Right forelimb (tissue), 1 donor: ENCODE measurements around the gene MAPKAPK3.
A peak's percentile ranks its signal among the peaks of the same experiment; 100 is the strongest.

Source experiments
- DNase-seq: peaks from one replicate; pipeline ENCODE4 v3.0.0-alpha.2; 2018

MAPKAPK3 gene

DNA sequence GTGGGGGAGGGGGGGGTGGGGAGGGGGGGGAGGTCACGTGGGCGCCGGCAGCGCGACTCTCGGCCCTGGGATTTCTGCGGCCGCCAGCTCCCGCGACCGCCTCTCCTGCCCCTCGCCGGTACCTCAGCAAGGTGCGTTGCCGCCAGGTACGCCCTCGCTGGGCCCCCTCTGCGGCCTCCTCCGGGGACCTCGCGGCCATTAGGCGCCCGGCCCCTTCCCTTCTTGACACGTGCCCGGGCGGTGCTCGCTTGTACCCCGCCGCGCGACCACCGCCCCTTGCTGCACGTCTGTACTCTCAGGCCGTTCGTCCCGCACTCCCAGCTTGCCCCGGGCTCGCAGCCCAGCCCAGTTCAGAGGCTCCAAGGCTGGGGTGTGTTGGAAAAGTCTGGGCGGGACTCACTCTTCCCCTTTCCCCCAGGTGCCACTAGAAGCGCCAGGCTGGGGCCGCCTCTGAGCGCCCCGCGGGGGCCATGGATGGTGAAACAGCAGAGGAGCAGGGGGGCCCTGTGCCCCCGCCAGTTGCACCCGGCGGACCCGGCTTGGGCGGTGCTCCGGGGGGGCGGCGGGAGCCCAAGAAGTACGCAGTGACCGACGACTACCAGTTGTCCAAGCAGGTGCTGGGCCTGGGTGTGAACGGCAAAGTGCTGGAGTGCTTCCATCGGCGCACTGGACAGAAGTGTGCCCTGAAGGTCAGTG is at the start of gene MAPKAPK3:
Gene MAPKAPK3, plus strand, starts transcription at position 56 of the 696 bp plus-strand sequence. Its CDS starts 415 bp downstream, at position 471.
- peak; percentile 79 for DNase-seq

DNA sequence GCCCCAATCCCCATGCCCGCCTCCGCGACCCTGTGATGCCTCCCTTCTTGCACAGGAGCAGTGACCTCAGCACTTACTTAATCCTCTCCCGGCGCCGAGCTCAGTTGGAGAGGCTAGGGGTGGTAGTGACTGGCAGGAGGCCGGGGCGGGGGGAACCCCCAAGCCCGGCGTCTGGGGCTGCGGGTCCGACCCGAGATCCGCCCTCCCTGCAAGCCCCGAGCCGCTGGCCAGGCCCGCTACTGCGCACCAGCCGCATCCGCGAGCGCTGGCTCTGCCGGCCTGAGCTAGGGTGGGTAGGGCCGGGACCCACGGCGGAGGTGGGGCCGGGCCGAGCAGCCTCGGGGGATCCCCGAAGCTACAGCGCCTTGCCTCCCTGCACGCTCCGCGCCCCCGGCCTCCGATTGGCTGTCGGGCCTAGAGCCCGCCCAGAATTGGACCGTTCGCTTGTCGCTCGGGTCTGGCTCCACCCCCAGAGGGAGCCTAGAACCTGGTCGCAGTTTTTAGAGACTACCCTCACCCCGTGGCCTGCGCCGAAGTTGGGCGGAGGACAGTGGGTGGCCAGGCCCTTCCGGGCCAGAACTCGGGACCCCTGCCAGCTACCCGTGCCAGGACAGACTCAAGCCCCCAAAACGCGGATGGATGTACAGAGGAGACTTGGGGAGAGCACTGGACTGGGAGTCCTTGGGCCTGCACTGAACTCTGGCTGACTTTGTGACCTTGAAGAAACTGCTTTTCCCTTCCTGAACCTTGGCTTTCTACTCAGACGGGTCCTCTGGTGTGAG is 49.4 kb upstream of the MAPKAPK3 start, which contains the start of gene C3orf18:
Gene C3orf18, minus strand, starts transcription at position 362 of the 782 bp plus-strand sequence. CDS start 2,048 bp downstream, outside the sequence.
- DNase-seq, result peak; percentile 91

DNA sequence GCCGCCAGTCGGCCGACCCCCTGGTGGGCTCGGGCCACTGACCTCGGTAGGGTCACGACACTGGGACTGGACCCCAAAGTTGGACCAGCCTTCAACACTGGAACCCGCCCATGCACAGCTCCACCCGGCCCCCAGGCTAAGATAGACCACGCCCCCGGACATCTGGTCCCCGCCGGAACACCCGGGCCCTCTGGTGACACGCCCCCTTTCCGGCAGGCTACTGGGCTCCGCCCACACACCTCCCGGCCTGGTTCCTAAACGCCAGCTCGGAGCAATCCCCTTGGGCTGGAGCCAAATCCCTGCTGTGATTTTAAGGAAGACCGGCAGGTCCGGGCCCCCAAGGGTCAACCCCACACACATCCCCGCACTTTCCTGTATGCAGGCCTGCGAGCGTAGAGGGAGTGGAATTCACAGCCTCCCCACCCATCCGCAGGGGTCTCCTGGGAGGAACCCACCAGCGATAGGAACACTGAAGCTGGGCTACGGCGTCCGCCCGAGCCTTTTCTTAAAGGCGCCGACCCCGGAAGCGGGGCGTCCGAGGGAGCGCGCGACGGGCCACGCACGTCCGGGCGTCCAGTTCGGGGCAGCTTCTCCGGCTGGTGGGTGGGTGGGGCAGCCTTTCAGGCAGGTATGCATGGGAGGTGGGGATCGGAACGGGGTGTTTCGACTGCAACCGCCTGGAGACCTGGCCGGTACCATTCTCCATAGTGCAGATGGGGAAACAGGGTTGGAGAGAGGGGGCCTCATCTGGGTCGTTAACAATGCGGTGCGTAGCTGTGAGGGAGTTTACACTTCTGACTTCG is 47.8 kb upstream of the MAPKAPK3 start, which contains the start of gene HEMK1:
Gene HEMK1, plus strand, starts transcription at position 576 of the 803 bp plus-strand sequence. CDS start 1,583 bp downstream, outside the sequence.
- peak; percentile 97 for DNase-seq

GRCh38 chr3:50570508-50571279 is 46.3 kb upstream of the MAPKAPK3 start:
- no peak for DNase-seq

DNA sequence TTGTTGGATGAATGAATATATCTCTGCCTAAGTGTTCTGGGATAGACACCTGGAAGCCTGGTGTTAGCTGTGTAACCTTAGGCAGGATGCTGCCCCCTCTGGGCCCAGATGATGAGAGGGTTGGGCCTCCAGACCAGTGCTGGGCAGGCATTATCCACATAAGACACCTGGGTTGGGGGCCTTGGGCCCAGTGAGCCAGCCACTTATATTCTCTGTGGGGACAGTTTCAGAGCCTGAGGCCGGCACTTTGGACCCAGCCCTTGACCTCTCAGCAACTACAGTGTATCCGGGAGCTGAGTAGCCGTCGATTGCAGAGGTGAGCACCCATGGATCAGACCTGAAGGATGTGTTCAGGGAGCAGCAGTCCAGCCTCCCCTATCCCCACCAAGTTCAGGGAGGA is 45.5 kb upstream of the MAPKAPK3 start:
- no peak for DNase-seq

- peak; percentile 84 for DNase-seq
Measured at GRCh38 chr3:50572158-50572557, 44.8 kb upstream of the MAPKAPK3 start.

DNA sequence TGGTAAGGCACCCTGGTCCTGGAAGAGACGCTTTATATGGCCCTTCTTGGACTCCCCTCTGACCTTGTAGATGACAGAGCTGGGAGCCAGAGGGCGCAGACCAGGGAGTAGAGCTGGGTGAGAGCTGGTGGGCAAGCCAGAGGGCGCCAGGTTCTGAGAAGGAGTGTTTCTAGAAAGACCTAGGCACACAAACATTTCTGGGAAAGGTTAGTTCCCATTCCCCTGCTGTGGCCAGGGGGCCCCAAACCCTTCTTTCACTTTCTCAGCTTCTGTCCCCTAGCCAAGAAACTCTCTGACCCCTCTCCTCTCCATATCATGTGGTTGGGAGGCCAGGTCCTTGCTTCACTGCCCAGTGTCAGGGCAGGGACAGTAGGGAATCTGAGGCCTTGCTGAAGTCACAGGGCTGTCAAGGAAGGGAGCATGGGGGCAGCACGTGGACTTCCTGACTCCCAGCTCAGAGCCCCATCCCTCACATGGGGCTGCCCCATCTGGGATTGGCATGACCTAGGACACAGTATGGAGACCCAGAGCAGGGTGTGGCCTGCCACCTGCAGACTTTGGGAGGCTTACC is 44.1 kb upstream of the MAPKAPK3 start:
- no peak for DNase-seq

GRCh38 chr3:50573566-50574443 is 43.1 kb upstream of the MAPKAPK3 start:
- DNase-seq, result no peak

- DNase-seq, result no peak
Measured at GRCh38 chr3:50574444-50574831, 42.5 kb upstream of the MAPKAPK3 start.

DNA sequence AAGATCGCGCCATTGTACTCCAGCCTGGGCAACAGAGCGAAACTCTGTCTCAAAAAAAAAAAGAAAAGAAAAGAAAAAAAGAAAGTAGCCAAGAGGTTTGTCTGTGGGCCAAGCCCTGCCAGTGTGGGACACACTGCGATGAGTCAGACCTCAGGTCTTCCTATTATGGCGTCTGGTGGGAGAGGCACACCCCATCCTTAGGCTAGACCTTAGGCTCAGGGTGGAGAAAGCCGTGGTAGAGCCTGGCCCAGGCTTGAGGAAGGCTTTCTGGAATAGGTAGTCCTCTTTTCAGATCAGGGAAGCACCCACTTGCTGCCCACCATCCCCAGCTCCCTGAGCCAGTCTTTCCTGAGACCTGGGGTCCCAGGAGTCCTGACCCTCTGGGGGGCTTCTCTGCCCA is 41.6 kb upstream of the MAPKAPK3 start:
- DNase-seq, result no peak

DNA sequence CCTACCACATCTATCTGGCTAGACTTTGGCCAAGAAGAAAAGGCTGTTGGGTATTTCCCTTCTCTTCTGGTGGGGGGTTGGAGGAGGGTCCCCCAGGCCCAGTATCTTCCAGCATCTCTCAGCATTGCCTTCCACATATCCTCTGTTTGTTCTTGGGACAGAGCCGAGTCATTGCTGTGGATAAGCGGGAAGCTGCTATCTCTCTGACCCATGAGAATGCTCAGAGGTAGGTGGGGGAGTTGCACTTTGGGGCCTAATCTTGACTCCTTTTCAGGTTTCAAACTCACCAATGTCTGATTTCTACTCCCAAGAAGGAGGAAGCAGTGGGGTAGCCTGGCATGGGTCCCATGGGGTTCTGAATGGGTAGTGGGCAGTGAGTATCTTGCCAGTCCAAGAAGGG is 39.6 kb upstream of the MAPKAPK3 start:
- DNase-seq, result no peak

- DNase-seq, result no peak
Measured at GRCh38 chr3:50580683-50581458, 36.1 kb upstream of the MAPKAPK3 start.

GRCh38 chr3:50581459-50581842 is 35.5 kb upstream of the MAPKAPK3 start:
- no peak for DNase-seq

DNA sequence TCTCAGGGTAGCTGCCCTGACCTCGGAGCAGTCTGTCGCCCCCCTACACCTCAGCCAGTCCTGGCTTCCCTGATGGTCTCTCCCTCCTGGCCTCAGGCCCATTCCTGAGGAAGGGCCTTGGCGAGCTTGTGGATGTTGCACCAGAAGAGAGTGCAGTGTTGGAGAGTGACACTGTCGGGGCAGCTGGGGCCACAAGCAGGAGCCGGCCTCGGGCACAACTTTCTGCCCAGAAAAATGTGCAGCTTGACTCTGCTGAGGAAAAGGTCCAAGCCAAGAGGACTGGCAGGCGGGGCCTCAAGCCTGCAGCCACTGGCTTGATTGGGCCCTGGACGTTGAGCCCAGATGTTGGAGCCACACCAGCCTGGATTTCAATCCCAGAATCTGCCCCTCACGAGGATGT is 34.9 kb upstream of the MAPKAPK3 start:
- no peak for DNase-seq

DNA sequence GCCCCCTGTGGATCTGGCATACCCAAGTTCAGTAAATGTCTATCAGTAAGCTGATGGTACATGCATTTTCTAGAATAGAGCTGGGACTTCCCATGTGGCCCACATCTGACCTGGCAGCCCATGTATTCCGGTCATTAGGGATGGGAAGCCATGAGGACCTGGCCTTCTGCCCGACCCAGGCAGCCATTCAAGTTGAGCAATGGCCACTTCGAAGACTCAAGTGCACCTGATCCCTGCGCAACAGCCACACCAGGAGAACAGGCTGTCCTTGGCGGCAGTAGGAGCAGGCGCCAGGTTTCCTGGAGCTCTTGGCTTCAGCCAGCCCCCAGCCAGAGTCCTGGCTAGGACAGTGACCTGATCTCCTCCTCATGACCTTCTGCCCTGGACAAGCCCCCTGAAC is 33.1 kb upstream of the MAPKAPK3 start:
- DNase-seq, result no peak

- no peak for DNase-seq
Measured at GRCh38 chr3:50584391-50584790, 32.6 kb upstream of the MAPKAPK3 start.

DNA sequence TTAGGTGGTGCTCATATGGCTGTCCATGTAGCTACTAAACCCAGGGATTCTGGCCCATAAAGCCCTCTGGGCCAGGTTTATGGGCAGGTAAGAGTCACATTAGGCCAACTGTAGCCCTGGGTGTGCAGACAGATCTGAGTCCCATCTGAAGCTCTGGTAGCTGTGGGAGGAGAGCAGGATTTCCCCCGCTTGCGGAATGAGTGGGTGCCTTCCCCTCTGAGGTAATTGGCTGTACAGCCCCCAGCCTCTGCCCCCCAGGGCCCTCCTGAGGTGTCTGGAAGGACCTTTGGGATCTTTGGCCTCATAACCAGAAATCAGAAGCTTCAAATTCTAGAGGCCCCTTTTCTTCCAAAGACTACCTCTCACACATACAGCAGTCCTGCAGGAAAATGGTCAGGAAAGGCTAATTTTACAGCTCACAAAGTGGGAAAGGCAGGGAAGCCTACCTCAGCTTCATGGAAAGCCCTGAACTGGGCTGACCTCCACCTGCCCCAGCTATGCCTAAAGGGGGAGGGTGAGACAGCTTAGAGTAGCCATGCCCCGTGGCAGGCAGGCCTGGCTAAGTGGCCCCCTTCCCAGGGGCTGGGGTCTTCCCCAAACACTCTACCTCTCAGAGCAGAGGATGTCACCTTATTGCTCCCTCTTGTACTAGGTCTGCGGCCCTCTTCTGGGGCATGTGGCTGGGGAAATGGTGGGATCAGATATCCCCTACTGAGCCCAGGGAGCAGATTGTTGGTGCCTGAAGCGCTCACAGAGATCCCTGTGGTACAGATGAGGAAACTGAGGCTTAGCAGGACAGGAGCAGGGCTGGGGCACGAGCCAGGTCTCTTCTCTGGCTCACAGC is 30.8 kb upstream of the MAPKAPK3 start:
- no peak for DNase-seq

- no peak for DNase-seq
Measured at GRCh38 chr3:50586763-50587070, 30.2 kb upstream of the MAPKAPK3 start.

DNA sequence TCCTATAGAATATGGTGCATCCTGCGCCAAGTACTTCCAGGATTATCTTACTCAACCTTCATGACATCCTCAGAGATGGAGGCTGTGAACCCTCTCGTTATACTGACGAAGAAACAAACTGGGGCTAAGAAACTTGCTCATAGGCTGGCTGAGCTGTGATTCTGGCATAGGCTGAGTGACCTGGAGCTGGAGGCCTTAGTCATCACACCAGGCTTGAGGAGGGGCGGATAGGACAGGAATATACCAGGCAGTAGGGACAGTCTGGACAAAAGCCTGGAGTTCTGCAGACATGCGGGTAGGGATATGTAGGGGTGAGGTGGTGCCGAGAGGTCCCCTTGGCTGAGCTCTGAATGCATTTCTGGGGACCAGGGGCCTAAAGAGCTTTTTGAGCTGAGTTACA is 29.6 kb upstream of the MAPKAPK3 start:
- DNase-seq, result no peak
